ENCODE data around the gene CPE.

CPE gene

GRCh38 chr4:165410214-165410613 is 31.4 kb downstream of the CPE start:
- H3K9me3 ChIP-seq (ENCODE audit: control insufficient read depth, insufficient read depth, low read length), result no peaks in the 10 kb centered on the region
- no peaks in the 10 kb centered on the region; the same call in 1 of the 2 replicates for H3K9me2 ChIP-seq (replicated peaks; ENCODE audit: control insufficient read depth, low read length)
- no peaks in the 10 kb centered on the region for H3K79me2 ChIP-seq (ENCODE audit: control insufficient read depth, low read length)
- H3K27ac ChIP-seq (ENCODE audit: low read depth, low read length), result no peak overlapping the region
- H3K4me2 ChIP-seq (ENCODE audit: low read length), result no peak overlapping the region
- no peak overlapping the region for H3K4me3 ChIP-seq (ENCODE audit: low read length)
- TF ChIP-seq CTCF (IDR thresholded peaks at IDR 0.05; ENCODE audit: low read depth, low read length, poor library complexity, severe bottlenecking) (no peak), EZH2phosphoT487 (IDR thresholded peaks at IDR 0.05; ENCODE audit: borderline replicate concordance, low read length) (no peak)
- H3K4me1 ChIP-seq (ENCODE audit: control insufficient read depth, low read length), result 0 out of 2 replicates have a peak, but pooled peaks cover 3% of the 10 kb centered on the region
- no peaks in the 10 kb centered on the region for H3K36me3 ChIP-seq (ENCODE audit: control insufficient read depth, low read length)
- no peaks in the 10 kb centered on the region for H3K27me3 ChIP-seq (ENCODE audit: control insufficient read depth, low read length)
- no peaks in the 10 kb centered on the region for H4K20me1 ChIP-seq (ENCODE audit: control insufficient read depth, insufficient read depth, low read depth, low read length)
- H3F3A ChIP-seq (ENCODE audit: control insufficient read depth, insufficient read depth), result no peaks in the 10 kb centered on the region

GRCh38 chr4:165415910-165416309 is 37.1 kb downstream of the CPE start:
- H3K27ac ChIP-seq (ENCODE audit: low read depth, low read length), result no peak overlapping the region
- TF ChIP-seq CTCF (IDR thresholded peaks at IDR 0.05; ENCODE audit: low read depth, low read length, poor library complexity, severe bottlenecking) (no peak), EZH2phosphoT487 (IDR thresholded peaks at IDR 0.05; ENCODE audit: borderline replicate concordance, low read length) (no peak)
- no peak overlapping the region for H3K4me2 ChIP-seq (ENCODE audit: low read length)
- H4K20me1 ChIP-seq (ENCODE audit: control insufficient read depth, insufficient read depth, low read depth, low read length), result no peaks in the 10 kb centered on the region
- no peaks in the 10 kb centered on the region for H3K36me3 ChIP-seq (ENCODE audit: control insufficient read depth, low read length)
- no peaks in the 10 kb centered on the region for H3K9me2 ChIP-seq (replicated peaks; ENCODE audit: control insufficient read depth, low read length)
- H3F3A ChIP-seq (ENCODE audit: control insufficient read depth, insufficient read depth), result no peaks in the 10 kb centered on the region
- H3K4me1 ChIP-seq (ENCODE audit: control insufficient read depth, low read length), result 0 out of 2 replicates have a peak, but pooled peaks cover 3% of the 10 kb centered on the region
- peaks cover 6% of the 10 kb centered on the region; the same call in 1 of the 2 replicates for H3K27me3 ChIP-seq (ENCODE audit: control insufficient read depth, low read length)
- H3K9me3 ChIP-seq (ENCODE audit: control insufficient read depth, insufficient read depth, low read length), result no peaks in the 10 kb centered on the region
- H3K4me3 ChIP-seq (ENCODE audit: low read length), result no peak overlapping the region
- H3K79me2 ChIP-seq (ENCODE audit: control insufficient read depth, low read length), result no peaks in the 10 kb centered on the region

- no peak overlapping the region for H3K4me3 ChIP-seq (ENCODE audit: low read length)
- peaks cover 9% of the 10 kb centered on the region; the same call in 1 of the 2 replicates for H3K27me3 ChIP-seq (ENCODE audit: control insufficient read depth, low read length)
- no peaks in the 10 kb centered on the region for H3K36me3 ChIP-seq (ENCODE audit: control insufficient read depth, low read length)
- no peaks in the 10 kb centered on the region for H3K9me3 ChIP-seq (ENCODE audit: control insufficient read depth, insufficient read depth, low read length)
- no peaks in the 10 kb centered on the region for H3K79me2 ChIP-seq (ENCODE audit: control insufficient read depth, low read length)
- 0 out of 2 replicates have a peak, but pooled peaks cover 3% of the 10 kb centered on the region for H3K4me1 ChIP-seq (ENCODE audit: control insufficient read depth, low read length)
- no peaks in the 10 kb centered on the region for H3F3A ChIP-seq (ENCODE audit: control insufficient read depth, insufficient read depth)
- H3K9me2 ChIP-seq (replicated peaks; ENCODE audit: control insufficient read depth, low read length), result no peaks in the 10 kb centered on the region
- H3K4me2 ChIP-seq (ENCODE audit: low read length), result no peak overlapping the region
- H3K27ac ChIP-seq (ENCODE audit: low read depth, low read length), result no peak overlapping the region
- no peaks in the 10 kb centered on the region for H4K20me1 ChIP-seq (ENCODE audit: control insufficient read depth, insufficient read depth, low read depth, low read length)
- no peak for TF ChIP-seq CTCF (IDR thresholded peaks at IDR 0.05; ENCODE audit: low read depth, low read length, poor library complexity, severe bottlenecking)
- no peak for TF ChIP-seq EZH2phosphoT487 (IDR thresholded peaks at IDR 0.05; ENCODE audit: borderline replicate concordance, low read length)
Measured at GRCh38 chr4:165418073-165418472, 39.3 kb downstream of the CPE start.
